SK-N-MC (cell line): ENCODE data around the gene CDKN2A.
A peak's percentile ranks its signal among the peaks of the same experiment; 100 is the strongest.

ENCODE experiments used
- DNase-seq: peaks from one replicate; pipeline ENCODE4 v3.0.0-alpha.2; 2011; ENCODE audit warnings: low read depth, low spot score
- H3K27ac ChIP-seq: fragments of 200-600 bp; sonication (generic); 2 replicates; pipeline ENCODE4 v1.5.1; 2016; ENCODE audit warnings: mixed run types
- H3K36me3 ChIP-seq: fragments of 200-600 bp; sonication (generic); 2 replicates; pipeline ENCODE4 v1.6.1; 2017; ENCODE audit warnings: antibody characterized with exemption, low read length, mixed read lengths; ENCODE audit not compliant: insufficient read depth
- H3K4me3 ChIP-seq: fragments of 200-600 bp; sonication (generic); 2 replicates; pipeline ENCODE4 v1.5.1; 2016
- H3K9ac ChIP-seq: fragments of 200-600 bp; sonication (generic); 2 replicates; pipeline ENCODE4 v1.8.0; 2017; ENCODE audit warnings: mixed run types, mixed read lengths; ENCODE audit not compliant: insufficient read length
- H3K9me3 ChIP-seq: fragments of 200-600 bp; sonication (generic); 2 replicates; pipeline ENCODE4 v1.6.1; 2017; ENCODE audit warnings: low read depth, mild to moderate bottlenecking, antibody characterized with exemption, low read length, moderate library complexity, mixed read lengths
- EZH2 ChIP-seq: fragments of 200-600 bp; sonication (generic); IDR thresholded peaks from one replicate; pipeline ENCODE4 v1.6.1; 2017; ENCODE audit warnings: antibody characterized with exemption
- FOXP2 ChIP-seq: optimal IDR thresholded peaks from 2 replicates; pipeline ENCODE3; 2011; ENCODE audit warnings: mild to moderate bottlenecking, moderate library complexity; ENCODE audit not compliant: insufficient read depth; ENCODE audit errors: extremely low read length, control extremely low read depth
- POLR2AphosphoS5 ChIP-seq: IDR thresholded peaks from 2 replicates; pipeline ENCODE4 v1.6.1; 2012; ENCODE audit warnings: mild to moderate bottlenecking, low read depth, low read length, borderline replicate concordance

Gene CDKN2A

GRCh38 chr9:21993893-21994555, at the start of gene CDKN2A:
Gene CDKN2A (minus strand): TSS chr9:21994392.
- Histone ChIP-seq H3K9ac (peak within 1 kb of the TSS; percentile 90), H3K27ac (peak within 1 kb of the TSS; percentile 97), H3K4me3 (peak within 1 kb of the TSS; percentile 95), H3K36me3 (peaks cover 15% of the 10 kb centered on the region), H3K9me3 (no peaks in the 10 kb centered on the region)
- TF ChIP-seq POLR2AphosphoS5 (peak; percentile 75), FOXP2 (no peak)
- no peak for DNase-seq

GRCh38 chr9:22043928-22044327, 49.7 kb upstream of the CDKN2A start:
- H3K36me3 ChIP-seq: 0 out of 2 replicates have a peak, but pooled peaks cover 8% of the 10 kb centered on the region
- TF ChIP-seq FOXP2: no peak
- TF ChIP-seq EZH2: no peak
- TF ChIP-seq POLR2AphosphoS5: no peak
- no peak overlapping the region for H3K27ac ChIP-seq
- no peak overlapping the region for H3K4me3 ChIP-seq
- no peak overlapping the region for H3K9ac ChIP-seq
- H3K9me3 ChIP-seq: no peaks in the 10 kb centered on the region
- DNase-seq: no peak

GRCh38 chr9:22041775-22042174, 47.6 kb upstream of the CDKN2A start:
- no peak overlapping the region; the same call in 1 of the 2 replicates for H3K27ac ChIP-seq
- H3K4me3 ChIP-seq: no peak overlapping the region
- TF ChIP-seq FOXP2: no peak
- no peak for TF ChIP-seq POLR2AphosphoS5
- no peak for TF ChIP-seq EZH2
- H3K36me3 ChIP-seq: 0 out of 2 replicates have a peak, but pooled peaks cover 1% of the 10 kb centered on the region
- DNase-seq: no peak
- H3K9me3 ChIP-seq: no peaks in the 10 kb centered on the region
- H3K9ac ChIP-seq: no peak overlapping the region

- H3K9ac ChIP-seq: no peak overlapping the region
- H3K36me3 ChIP-seq: no peaks in the 10 kb centered on the region
- no peak for DNase-seq
- TF ChIP-seq POLR2AphosphoS5 (no peak), EZH2 (no peak), FOXP2 (no peak)
- H3K27ac ChIP-seq: no peak overlapping the region; the same call in 1 of the 2 replicates
- no peaks in the 10 kb centered on the region for H3K9me3 ChIP-seq
- H3K4me3 ChIP-seq: no peak overlapping the region
Observed at GRCh38 chr9:22041344-22041743, 47.2 kb upstream of the CDKN2A start.

GRCh38 chr9:22040760-22041159, 46.6 kb upstream of the CDKN2A start:
- TF ChIP-seq FOXP2 (no peak), EZH2 (no peak), POLR2AphosphoS5 (no peak)
- Histone ChIP-seq H3K4me3 (no peak overlapping the region), H3K9ac (no peak overlapping the region), H3K36me3 (no peaks in the 10 kb centered on the region), H3K27ac (no peak overlapping the region), H3K9me3 (no peaks in the 10 kb centered on the region)
- DNase-seq: no peak

- Histone ChIP-seq H3K27ac (no peak overlapping the region), H3K9ac (no peak overlapping the region), H3K9me3 (no peaks in the 10 kb centered on the region), H3K4me3 (no peak overlapping the region), H3K36me3 (peaks cover 3% of the 10 kb centered on the region; the same call in 1 of the 2 replicates)
- TF ChIP-seq POLR2AphosphoS5: no peak
- TF ChIP-seq FOXP2: peak; percentile 49
- no peak for DNase-seq
Observed at GRCh38 chr9:22039258-22039657, 45.1 kb upstream of the CDKN2A start.

- no peaks in the 10 kb centered on the region for H3K9me3 ChIP-seq
- no peak overlapping the region for H3K9ac ChIP-seq
- DNase-seq: peak; percentile 40
- H3K27ac ChIP-seq: peak overlapping the region; percentile 57; the same call in 1 of the 2 replicates
- H3K36me3 ChIP-seq: peaks cover 10% of the 10 kb centered on the region
- TF ChIP-seq POLR2AphosphoS5 (no peak), EZH2 (no peak), FOXP2 (no peak)
- H3K4me3 ChIP-seq: no peak overlapping the region
Observed at GRCh38 chr9:22037954-22038690, 43.9 kb upstream of the CDKN2A start.

- TF ChIP-seq FOXP2 (no peak), EZH2 (no peak), POLR2AphosphoS5 (no peak)
- no peaks in the 10 kb centered on the region for H3K9me3 ChIP-seq
- H3K27ac ChIP-seq: peak overlapping the region; percentile 57
- H3K36me3 ChIP-seq: peaks cover 20% of the 10 kb centered on the region
- H3K4me3 ChIP-seq: no peak overlapping the region
- no peak for DNase-seq
- no peak overlapping the region for H3K9ac ChIP-seq
Observed at GRCh38 chr9:22036866-22037626, 42.9 kb upstream of the CDKN2A start.
